ENCODE results near the gene PHF12.
A peak's percentile ranks its signal among the peaks of the same experiment; 100 is the strongest.
"Not testable (repeated sequence)": the region's sequence is repeated elsewhere in the genome, so short reads cannot be mapped to it uniquely, and the experiment has no call there.

Gene PHF12

GRCh38 chr17:28906706-28907438 is 44.4 kb downstream of the PHF12 start:
- Histone ChIP-seq H3K9ac (ENCODE audit: low read length) (no peak overlapping the region), H4K20me1 (ENCODE audit: insufficient read depth, low read length) (no peaks in the 10 kb centered on the region), H3K27ac (ENCODE audit: low read depth, low read length, poor library complexity, severe bottlenecking) (no peak overlapping the region), H3K79me2 (ENCODE audit: insufficient read depth, low read length) (peaks cover 3% of the 10 kb centered on the region; the same call in 1 of the 2 replicates), H3K27me3 (ENCODE audit: insufficient read depth, low read length) (no peaks in the 10 kb centered on the region), H3K36me3 (ENCODE audit: insufficient read depth, low read length) (peaks cover 60% of the 10 kb centered on the region), H2AFZ (ENCODE audit: low read length) (no peak overlapping the region), H3K9me2 (ENCODE audit: low read depth, low read length) (no peaks in the 10 kb centered on the region), H3K4me1 (ENCODE audit: insufficient read depth, low read length, severe bottlenecking) (peaks cover 10% of the 10 kb centered on the region), H3K9me3 (ENCODE audit: low read length) (no peaks in the 10 kb centered on the region), H3K4me3 (ENCODE audit: low read depth, low read length, poor library complexity, severe bottlenecking) (no peak overlapping the region), H3F3A (ENCODE audit: insufficient read depth, low read length) (peaks cover 5% of the 10 kb centered on the region; the same call in 1 of the 2 replicates), H3K4me2 (ENCODE audit: low read length) (no peak overlapping the region)
- TF ChIP-seq CTCF (IDR thresholded peaks at IDR 0.05; ENCODE audit: low read length) (no peak), EZH2 (IDR thresholded peaks at IDR 0.05; ENCODE audit: borderline replicate concordance, low read length) (no peak)

- peaks cover 9% of the 10 kb centered on the region; the same call in 1 of the 2 replicates for H3K79me2 ChIP-seq (ENCODE audit: insufficient read depth, low read length)
- no peaks in the 10 kb centered on the region for H3K9me2 ChIP-seq (ENCODE audit: low read depth, low read length)
- H3K36me3 ChIP-seq (ENCODE audit: insufficient read depth, low read length): peaks cover 55% of the 10 kb centered on the region
- no peak for TF ChIP-seq CTCF (IDR thresholded peaks at IDR 0.05; ENCODE audit: low read length)
- no peak for TF ChIP-seq EZH2 (IDR thresholded peaks at IDR 0.05; ENCODE audit: borderline replicate concordance, low read length)
- peaks cover 16% of the 10 kb centered on the region for H3K4me1 ChIP-seq (ENCODE audit: insufficient read depth, low read length, severe bottlenecking)
- H3K27me3 ChIP-seq (ENCODE audit: insufficient read depth, low read length): no peaks in the 10 kb centered on the region
- no peak overlapping the region for H3K27ac ChIP-seq (ENCODE audit: low read depth, low read length, poor library complexity, severe bottlenecking)
- no peak overlapping the region for H3K4me3 ChIP-seq (ENCODE audit: low read depth, low read length, poor library complexity, severe bottlenecking)
- no peaks in the 10 kb centered on the region for H4K20me1 ChIP-seq (ENCODE audit: insufficient read depth, low read length)
- no peaks in the 10 kb centered on the region for H3K9me3 ChIP-seq (ENCODE audit: low read length)
- no peak overlapping the region for H3K9ac ChIP-seq (ENCODE audit: low read length)
- H3F3A ChIP-seq (ENCODE audit: insufficient read depth, low read length): peaks cover 5% of the 10 kb centered on the region; the same call in 1 of the 2 replicates
- H3K4me2 ChIP-seq (ENCODE audit: low read length): no peak overlapping the region
- H2AFZ ChIP-seq (ENCODE audit: low read length): no peak overlapping the region
Observed at GRCh38 chr17:28906276-28906675, 45.0 kb downstream of the PHF12 start.

GRCh38 chr17:28904800-28905199 is 46.5 kb downstream of the PHF12 start:
- H3K27ac ChIP-seq (ENCODE audit: low read depth, low read length, poor library complexity, severe bottlenecking): no peak overlapping the region
- peaks cover 47% of the 10 kb centered on the region for H3K36me3 ChIP-seq (ENCODE audit: insufficient read depth, low read length)
- peaks cover 10% of the 10 kb centered on the region; the same call in 1 of the 2 replicates for H3K79me2 ChIP-seq (ENCODE audit: insufficient read depth, low read length)
- no peak overlapping the region for H3K9ac ChIP-seq (ENCODE audit: low read length)
- H3K4me3 ChIP-seq (ENCODE audit: low read depth, low read length, poor library complexity, severe bottlenecking): no peak overlapping the region
- H3K9me3 ChIP-seq (ENCODE audit: low read length): no peaks in the 10 kb centered on the region
- H3K9me2 ChIP-seq (ENCODE audit: low read depth, low read length): no peaks in the 10 kb centered on the region
- H3F3A ChIP-seq (ENCODE audit: insufficient read depth, low read length): peaks cover 5% of the 10 kb centered on the region; the same call in 1 of the 2 replicates
- H2AFZ ChIP-seq (ENCODE audit: low read length): no peak overlapping the region
- no peak overlapping the region for H3K4me2 ChIP-seq (ENCODE audit: low read length)
- no peak for TF ChIP-seq EZH2 (IDR thresholded peaks at IDR 0.05; ENCODE audit: borderline replicate concordance, low read length)
- no peak for TF ChIP-seq CTCF (IDR thresholded peaks at IDR 0.05; ENCODE audit: low read length)
- no peaks in the 10 kb centered on the region for H4K20me1 ChIP-seq (ENCODE audit: insufficient read depth, low read length)
- no peaks in the 10 kb centered on the region for H3K27me3 ChIP-seq (ENCODE audit: insufficient read depth, low read length)
- peaks cover 24% of the 10 kb centered on the region for H3K4me1 ChIP-seq (ENCODE audit: insufficient read depth, low read length, severe bottlenecking)

GRCh38 chr17:28903546-28903841 is 47.8 kb downstream of the PHF12 start:
- not testable (repeated sequence) for H3K9me2 ChIP-seq (ENCODE audit: low read depth, low read length); H3K9me3 ChIP-seq (ENCODE audit: low read length); H3K9ac ChIP-seq (ENCODE audit: low read length); H2AFZ ChIP-seq (ENCODE audit: low read length); H4K20me1 ChIP-seq (ENCODE audit: insufficient read depth, low read length); H3F3A ChIP-seq (ENCODE audit: insufficient read depth, low read length); H3K27me3 ChIP-seq (ENCODE audit: insufficient read depth, low read length); H3K27ac ChIP-seq (ENCODE audit: low read depth, low read length, poor library complexity, severe bottlenecking)
- Histone ChIP-seq H3K36me3 (ENCODE audit: insufficient read depth, low read length) (peaks cover 36% of the 10 kb centered on the region), H3K79me2 (ENCODE audit: insufficient read depth, low read length) (peaks cover 10% of the 10 kb centered on the region; the same call in 1 of the 2 replicates), H3K4me3 (ENCODE audit: low read depth, low read length, poor library complexity, severe bottlenecking) (peak overlapping the region; percentile 33), H3K4me2 (ENCODE audit: low read length) (peak overlapping the region; percentile 40; the same call in 1 of the 2 replicates), H3K4me1 (ENCODE audit: insufficient read depth, low read length, severe bottlenecking) (peaks cover 24% of the 10 kb centered on the region)
